Measurements from ENCODE around the gene NAA80. TPM values are rescaled to one million over a fixed set of nuclear protein-coding genes. Genes with fewer than 3 reads are reported as not detected.

Gene NAA80
- total RNA-seq, 1 donor from 2014 or later: 10.1 TPM

- H3K27ac Mint-ChIP-seq: no peak overlapping the region
- TF ChIP-seq, protein P1, sequence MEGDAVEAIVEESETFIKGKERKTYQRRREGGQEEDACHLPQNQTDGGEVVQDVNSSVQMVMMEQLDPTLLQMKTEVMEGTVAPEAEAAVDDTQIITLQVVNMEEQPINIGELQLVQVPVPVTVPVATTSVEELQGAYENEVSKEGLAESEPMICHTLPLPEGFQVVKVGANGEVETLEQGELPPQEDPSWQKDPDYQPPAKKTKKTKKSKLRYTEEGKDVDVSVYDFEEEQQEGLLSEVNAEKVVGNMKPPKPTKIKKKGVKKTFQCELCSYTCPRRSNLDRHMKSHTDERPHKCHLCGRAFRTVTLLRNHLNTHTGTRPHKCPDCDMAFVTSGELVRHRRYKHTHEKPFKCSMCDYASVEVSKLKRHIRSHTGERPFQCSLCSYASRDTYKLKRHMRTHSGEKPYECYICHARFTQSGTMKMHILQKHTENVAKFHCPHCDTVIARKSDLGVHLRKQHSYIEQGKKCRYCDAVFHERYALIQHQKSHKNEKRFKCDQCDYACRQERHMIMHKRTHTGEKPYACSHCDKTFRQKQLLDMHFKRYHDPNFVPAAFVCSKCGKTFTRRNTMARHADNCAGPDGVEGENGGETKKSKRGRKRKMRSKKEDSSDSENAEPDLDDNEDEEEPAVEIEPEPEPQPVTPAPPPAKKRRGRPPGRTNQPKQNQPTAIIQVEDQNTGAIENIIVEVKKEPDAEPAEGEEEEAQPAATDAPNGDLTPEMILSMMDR (IDR thresholded peaks at IDR 0.05): no peak
- TF ChIP-seq EZH2phosphoT487 (IDR thresholded peaks at IDR 0.05): no peak
- no peak for TF ChIP-seq EZH2 (IDR thresholded peaks at IDR 0.05)
- H3K36me3 Mint-ChIP-seq: no peaks in the 10 kb centered on the region
- H3K4me1 Mint-ChIP-seq: peaks cover 42% of the 10 kb centered on the region
- peaks cover 20% of the 10 kb centered on the region for H4K20me1 ChIP-seq (ENCODE audit: low read depth)
- no peak overlapping the region for H3K4me2 ChIP-seq
- peaks cover 47% of the 10 kb centered on the region for H3F3A ChIP-seq (ENCODE audit: low read depth)
- H3K36me3 ChIP-seq: no peaks in the 10 kb centered on the region
- no peaks in the 10 kb centered on the region for H3K9me3 ChIP-seq (ENCODE audit: low read depth)
- DNase-seq (ENCODE audit: low spot score): no peak
- H2AFZ ChIP-seq (replicated peaks): no peak overlapping the region
- H3K9me3 Mint-ChIP-seq: no peaks in the 10 kb centered on the region
- peak overlapping the region; percentile 70 for H3K4me3 Mint-ChIP-seq
- H3K9ac ChIP-seq: no peak overlapping the region
- H3K27ac ChIP-seq: no peak overlapping the region
- H3K27me3 Mint-ChIP-seq (ENCODE audit: insufficient read depth, low read depth): peaks cover 4% of the 10 kb centered on the region
- H3K27me3 ChIP-seq: no peaks in the 10 kb centered on the region
- peaks cover 24% of the 10 kb centered on the region for H3K79me2 ChIP-seq (ENCODE audit: low read depth)
- H3K4me1 ChIP-seq: peaks cover 24% of the 10 kb centered on the region
- H3K4me3 ChIP-seq: no peak overlapping the region
Measured at GRCh38 chr3:50325113-50325480, 25.9 kb upstream of the NAA80 start.

DNA sequence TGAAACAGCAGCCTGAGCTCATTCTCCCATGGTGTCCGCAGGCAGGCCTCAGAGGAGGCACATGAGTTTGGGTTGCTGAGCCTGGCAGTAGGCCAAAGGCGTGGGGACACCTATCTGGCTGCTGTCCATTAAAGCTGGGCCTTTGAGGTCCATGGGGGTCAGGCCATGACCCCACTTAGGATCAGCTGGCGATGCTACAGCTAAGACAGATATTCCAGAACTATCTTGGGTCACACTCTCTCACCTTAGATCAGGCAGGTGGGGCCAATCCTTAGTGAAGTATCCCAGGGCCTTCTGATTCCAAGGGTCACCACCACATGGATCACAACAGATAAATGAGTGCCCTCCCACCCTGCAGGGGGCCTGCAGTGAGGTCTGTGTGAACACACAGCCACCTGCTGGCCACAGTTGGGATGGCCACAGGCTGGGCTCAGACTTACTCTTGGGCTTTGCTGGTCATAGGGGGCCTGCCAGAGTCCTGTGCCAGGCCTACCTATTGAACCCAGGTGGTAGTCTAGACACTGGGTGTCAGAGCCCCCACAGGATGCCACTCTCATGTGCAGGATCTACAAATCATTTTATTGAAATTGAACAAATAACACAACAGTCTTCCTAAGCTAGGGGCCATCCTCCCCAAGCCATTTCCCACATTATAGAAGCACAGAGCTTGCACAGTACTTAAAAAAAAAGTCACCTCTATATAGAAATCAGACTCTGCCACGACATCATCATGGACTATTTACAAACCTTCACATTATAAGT lies 25.3 kb upstream of the NAA80 start:
- peak; percentile 92 for DNase-seq (ENCODE audit: low spot score)
- H3K9me3 Mint-ChIP-seq: no peaks in the 10 kb centered on the region
- H3K4me2 ChIP-seq: no peak overlapping the region
- H3K4me3 ChIP-seq: no peak overlapping the region
- H4K20me1 ChIP-seq (ENCODE audit: low read depth): peaks cover 25% of the 10 kb centered on the region
- no peak overlapping the region for H3K9ac ChIP-seq
- peaks cover 48% of the 10 kb centered on the region for H3K4me1 Mint-ChIP-seq
- H3K27me3 Mint-ChIP-seq (ENCODE audit: insufficient read depth, low read depth): peaks cover 4% of the 10 kb centered on the region
- no peaks in the 10 kb centered on the region for H3K27me3 ChIP-seq
- TF ChIP-seq, protein P1 (IDR thresholded peaks at IDR 0.05): peak; percentile 84
- TF ChIP-seq EZH2phosphoT487 (IDR thresholded peaks at IDR 0.05) (no peak), EZH2 (IDR thresholded peaks at IDR 0.05) (no peak)
- peak overlapping the region; percentile 70 for H3K4me3 Mint-ChIP-seq
- peaks cover 29% of the 10 kb centered on the region for H3K4me1 ChIP-seq
- no peak overlapping the region for H2AFZ ChIP-seq (replicated peaks)
- peaks cover 4% of the 10 kb centered on the region for H3K36me3 Mint-ChIP-seq
- no peak overlapping the region for H3K27ac Mint-ChIP-seq
- H3K36me3 ChIP-seq: no peaks in the 10 kb centered on the region
- H3K79me2 ChIP-seq (ENCODE audit: low read depth): peaks cover 30% of the 10 kb centered on the region
- H3K9me3 ChIP-seq (ENCODE audit: low read depth): no peaks in the 10 kb centered on the region
- peaks cover 48% of the 10 kb centered on the region for H3F3A ChIP-seq (ENCODE audit: low read depth)
- no peak overlapping the region for H3K27ac ChIP-seq

DNA sequence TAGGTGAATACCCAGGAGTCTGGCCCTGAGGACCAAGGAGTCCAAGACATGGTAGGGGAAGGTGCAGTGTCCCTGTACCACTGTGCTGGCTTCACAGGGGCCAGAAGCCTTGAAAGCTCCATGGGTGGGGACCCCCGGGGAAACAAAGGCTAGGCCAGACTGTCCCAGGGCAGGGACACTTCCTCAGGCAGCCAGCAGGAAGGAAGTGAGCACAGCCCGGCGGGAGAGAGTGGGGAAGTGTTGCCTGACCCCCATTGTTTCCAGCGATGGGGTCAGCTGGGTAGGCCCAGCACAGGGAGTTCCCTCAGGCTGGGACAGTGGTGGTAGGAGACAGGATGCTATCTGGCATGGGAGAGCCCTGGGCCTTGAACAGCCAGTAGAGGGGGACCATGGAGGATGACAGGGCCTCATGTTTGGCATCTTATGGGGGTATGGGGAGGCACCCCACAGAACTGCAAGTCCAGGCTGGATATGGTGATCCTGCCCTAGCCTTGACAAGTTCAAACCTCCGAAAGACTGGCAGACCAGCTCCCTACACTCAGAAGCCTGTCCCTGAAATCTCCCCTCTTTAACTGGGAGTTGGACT lies 24.5 kb upstream of the NAA80 start:
- peaks cover 37% of the 10 kb centered on the region for H3K4me1 ChIP-seq
- H2AFZ ChIP-seq (replicated peaks): no peak overlapping the region
- no peaks in the 10 kb centered on the region for H3K27me3 ChIP-seq
- H3K4me2 ChIP-seq: no peak overlapping the region
- TF ChIP-seq EZH2phosphoT487 (IDR thresholded peaks at IDR 0.05) (no peak), EZH2 (IDR thresholded peaks at IDR 0.05) (no peak)
- TF ChIP-seq, protein P1 (IDR thresholded peaks at IDR 0.05): no peak
- DNase-seq (ENCODE audit: low spot score): no peak
- peaks cover 4% of the 10 kb centered on the region for H3K27me3 Mint-ChIP-seq (ENCODE audit: insufficient read depth, low read depth)
- peaks cover 38% of the 10 kb centered on the region for H3K79me2 ChIP-seq (ENCODE audit: low read depth)
- no peak overlapping the region for H3K27ac Mint-ChIP-seq
- H3K36me3 ChIP-seq: no peaks in the 10 kb centered on the region
- no peak overlapping the region for H3K27ac ChIP-seq
- peaks cover 55% of the 10 kb centered on the region for H3K4me1 Mint-ChIP-seq
- no peak overlapping the region for H3K4me3 ChIP-seq
- peaks cover 12% of the 10 kb centered on the region for H3K36me3 Mint-ChIP-seq
- no peak overlapping the region for H3K4me3 Mint-ChIP-seq
- H3F3A ChIP-seq (ENCODE audit: low read depth): peaks cover 40% of the 10 kb centered on the region
- H4K20me1 ChIP-seq (ENCODE audit: low read depth): peaks cover 34% of the 10 kb centered on the region
- no peaks in the 10 kb centered on the region for H3K9me3 Mint-ChIP-seq
- no peak overlapping the region for H3K9ac ChIP-seq
- no peaks in the 10 kb centered on the region for H3K9me3 ChIP-seq (ENCODE audit: low read depth)
